Lower lobe of right lung (tissue), 2 donors: Measurements from ENCODE around the gene ZNF547. TPM values are rescaled to one million over a fixed set of nuclear protein-coding genes. Genes with fewer than 3 reads are reported as not detected.
A peak's percentile ranks its signal among the peaks of the same experiment; 100 is the strongest.

ENCODE experiments used
- ATAC-seq, 2 donors: fragments of 200-7000 bp; cut with Tn5 transposase; one replicate each; pipeline ENCODE4 v1.9.1; 2020 to 2022; ENCODE audit warnings: mild to moderate bottlenecking in 2 of 2, moderate library complexity in 2 of 2
- DNase-seq: peaks from one replicate; pipeline ENCODE4 v3.0.0-alpha.2; 2020
- H3K27ac ChIP-seq: fragments of 200-600 bp; one replicate; pipeline ENCODE4 v1.8.0; 2022
- H3K27me3 ChIP-seq: fragments of 200-600 bp; one replicate; pipeline ENCODE4 v1.8.0; 2022; ENCODE audit warnings: low read depth
- H3K36me3 ChIP-seq: fragments of 200-600 bp; one replicate; pipeline ENCODE4 v1.8.0; 2022; ENCODE audit warnings: mild to moderate bottlenecking
- H3K4me1 ChIP-seq: fragments of 200-600 bp; one replicate; pipeline ENCODE4 v1.8.0; 2022
- H3K4me3 ChIP-seq: fragments of 200-600 bp; one replicate; pipeline ENCODE4 v1.8.0; 2022; ENCODE audit warnings: mild to moderate bottlenecking
- H3K9me3 ChIP-seq: fragments of 200-600 bp; one replicate; pipeline ENCODE4 v1.8.0; 2022
- intact Hi-C: fragments of 100-400 bp; cut with DNase I; formaldehyde crosslinking; loops from one replicate; pipeline ENCODE4 v1.11.0; 2022
- total RNA-seq: library from RNA; stranded (reverse); fragmentation: NEBNext Ultra II Directional; extraction: Animal tissue kit (Norgen Biotek cat#: 25700); gene quantifications from one replicate; pipeline ENCODE4 v1.2.1, GENCODE V29; 2021
- TF ChIP-seq, protein P1 (sequence below): fragments of 200-600 bp; IDR thresholded peaks from one replicate; pipeline ENCODE4 v1.8.0; 2022; ENCODE audit warnings: antibody characterized with exemption, mild to moderate bottlenecking
- donor health status: DM: no; HTN: yes; CAD: no; lungs with severe emphysema.

ZNF547 gene
- total RNA-seq, 1 donor from 2014 or later: 3.4 TPM

DNA sequence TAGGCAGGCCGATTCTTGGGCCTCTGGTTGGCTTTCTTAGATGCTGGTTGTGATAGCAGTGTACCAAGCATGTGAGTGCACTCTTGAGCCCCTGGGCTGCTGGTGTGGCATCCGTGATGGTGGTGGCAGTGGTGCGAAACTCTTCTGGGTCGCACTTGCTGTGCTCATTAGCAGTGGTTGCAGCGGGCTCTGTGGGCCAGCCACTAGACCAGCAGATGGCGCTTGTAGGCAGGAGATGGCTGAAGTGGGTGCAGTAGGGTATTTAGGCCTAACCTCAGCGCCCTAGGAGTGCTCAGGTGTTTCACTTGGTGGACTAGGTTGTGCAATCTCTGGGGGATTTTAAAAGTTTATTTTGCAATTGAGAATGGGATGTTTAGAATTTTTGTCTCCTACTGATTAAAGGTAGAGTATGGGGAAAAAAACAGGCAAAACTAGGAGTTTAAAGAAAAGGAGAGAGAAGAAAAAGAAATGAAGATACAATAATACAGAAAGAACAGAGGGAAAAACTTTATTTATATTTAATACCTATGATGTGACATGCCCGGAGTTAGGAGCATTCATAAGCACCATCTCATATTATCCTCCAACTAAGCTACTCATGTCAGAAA lies 43.3 kb downstream of the ZNF547 start:
- peak; percentile 62 for DNase-seq
- intact Hi-C loops: no loop called here
- peaks cover 6% of the 10 kb centered on the region for H3K9me3 ChIP-seq
- H3K27ac ChIP-seq: no peak overlapping the region
- H3K36me3 ChIP-seq: no peaks in the 10 kb centered on the region
- H3K27me3 ChIP-seq: no peaks in the 10 kb centered on the region
- no peak overlapping the region for H3K4me3 ChIP-seq
- H3K4me1 ChIP-seq: peaks cover 7% of the 10 kb centered on the region
- TF ChIP-seq, protein P1, sequence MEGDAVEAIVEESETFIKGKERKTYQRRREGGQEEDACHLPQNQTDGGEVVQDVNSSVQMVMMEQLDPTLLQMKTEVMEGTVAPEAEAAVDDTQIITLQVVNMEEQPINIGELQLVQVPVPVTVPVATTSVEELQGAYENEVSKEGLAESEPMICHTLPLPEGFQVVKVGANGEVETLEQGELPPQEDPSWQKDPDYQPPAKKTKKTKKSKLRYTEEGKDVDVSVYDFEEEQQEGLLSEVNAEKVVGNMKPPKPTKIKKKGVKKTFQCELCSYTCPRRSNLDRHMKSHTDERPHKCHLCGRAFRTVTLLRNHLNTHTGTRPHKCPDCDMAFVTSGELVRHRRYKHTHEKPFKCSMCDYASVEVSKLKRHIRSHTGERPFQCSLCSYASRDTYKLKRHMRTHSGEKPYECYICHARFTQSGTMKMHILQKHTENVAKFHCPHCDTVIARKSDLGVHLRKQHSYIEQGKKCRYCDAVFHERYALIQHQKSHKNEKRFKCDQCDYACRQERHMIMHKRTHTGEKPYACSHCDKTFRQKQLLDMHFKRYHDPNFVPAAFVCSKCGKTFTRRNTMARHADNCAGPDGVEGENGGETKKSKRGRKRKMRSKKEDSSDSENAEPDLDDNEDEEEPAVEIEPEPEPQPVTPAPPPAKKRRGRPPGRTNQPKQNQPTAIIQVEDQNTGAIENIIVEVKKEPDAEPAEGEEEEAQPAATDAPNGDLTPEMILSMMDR: peak; percentile 70
- peak; percentile 67 to 79 for ATAC-seq

DNA sequence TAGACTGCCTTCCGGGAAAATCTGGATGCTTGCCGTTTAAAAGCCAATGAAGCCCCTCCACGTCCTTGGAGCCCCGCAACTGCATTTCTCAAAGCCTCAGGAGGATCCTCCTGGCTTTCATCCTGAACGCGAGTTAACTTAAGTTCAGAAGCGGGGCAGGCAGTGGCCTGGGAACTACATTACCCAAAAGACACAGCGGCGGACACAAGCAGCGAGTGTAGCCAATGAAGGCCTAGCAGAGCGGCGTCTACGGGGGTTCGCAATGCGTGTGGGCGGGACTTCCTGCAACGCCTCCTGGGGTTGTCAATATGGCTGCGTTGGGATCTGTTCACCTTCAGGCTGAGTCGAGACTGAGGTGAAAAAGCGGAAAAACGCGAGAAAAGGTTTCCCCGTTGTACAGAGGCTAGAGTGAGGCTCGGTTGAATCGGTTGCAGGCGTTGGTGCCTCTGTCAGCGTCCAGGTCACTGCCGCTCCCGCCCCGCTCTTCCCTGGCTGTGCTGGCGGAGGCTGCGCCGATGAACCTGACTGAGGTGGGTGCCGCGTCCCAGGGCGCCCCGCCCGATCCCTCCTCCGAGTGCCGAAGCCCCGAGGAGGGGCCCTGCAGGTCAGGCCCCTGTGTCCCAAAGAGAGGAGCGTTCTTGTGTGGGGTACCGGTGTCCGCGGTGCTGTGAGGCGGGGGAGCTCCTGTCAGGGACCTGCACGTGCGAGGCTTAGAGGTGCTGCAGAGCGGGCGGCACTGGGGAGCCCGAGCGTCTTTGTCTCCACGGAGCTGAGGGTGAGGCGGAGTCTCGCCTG lies 47.7 kb downstream of the ZNF547 start, which contains the start of gene ZNF17:
Gene ZNF17, plus strand, starts transcription at position 285 of the 795 bp plus-strand sequence. CDS start 2,455 bp downstream, outside the sequence.
- no peaks in the 10 kb centered on the region for H3K9me3 ChIP-seq
- peaks cover 16% of the 10 kb centered on the region for H3K4me1 ChIP-seq
- H3K27me3 ChIP-seq: no peaks in the 10 kb centered on the region
- intact Hi-C loops: no loop called here
- peak within 1 kb of the TSS; percentile 93 for H3K4me3 ChIP-seq
- peak within 1 kb of the TSS; percentile 79 for H3K27ac ChIP-seq
- TF ChIP-seq, protein P1: no peak
- H3K36me3 ChIP-seq: peaks cover 21% of the 10 kb centered on the region
- ATAC-seq: peak; percentile 100
- peak; percentile 97 for DNase-seq

DNA sequence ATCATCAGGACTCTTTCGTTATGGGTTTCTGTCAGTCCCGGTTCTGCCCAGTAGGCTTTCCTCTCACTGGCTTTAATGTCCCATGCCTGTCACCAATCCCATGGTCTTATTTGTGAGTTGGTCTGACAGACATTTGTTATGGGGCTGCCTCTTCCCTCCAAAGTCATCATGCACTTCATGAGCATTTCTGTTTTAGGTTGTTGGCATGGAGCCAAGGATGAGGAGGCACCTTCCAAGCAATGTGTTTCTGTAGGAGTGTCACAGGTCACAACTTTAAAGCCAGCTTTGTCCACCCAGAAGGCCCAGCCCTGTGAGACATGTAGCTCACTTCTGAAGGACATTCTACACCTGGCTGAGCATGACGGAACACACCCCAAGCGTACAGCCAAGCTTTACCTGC lies 56.1 kb downstream of the ZNF547 start:
- Histone ChIP-seq H3K27ac (no peak overlapping the region), H3K27me3 (no peaks in the 10 kb centered on the region), H3K36me3 (peaks cover 46% of the 10 kb centered on the region), H3K4me3 (no peak overlapping the region), H3K9me3 (peaks cover 80% of the 10 kb centered on the region), H3K4me1 (no peaks in the 10 kb centered on the region)
- DNase-seq (no peak), ATAC-seq (no peak)
- TF ChIP-seq, protein P1: no peak
- intact Hi-C loops: no loop called here

DNA sequence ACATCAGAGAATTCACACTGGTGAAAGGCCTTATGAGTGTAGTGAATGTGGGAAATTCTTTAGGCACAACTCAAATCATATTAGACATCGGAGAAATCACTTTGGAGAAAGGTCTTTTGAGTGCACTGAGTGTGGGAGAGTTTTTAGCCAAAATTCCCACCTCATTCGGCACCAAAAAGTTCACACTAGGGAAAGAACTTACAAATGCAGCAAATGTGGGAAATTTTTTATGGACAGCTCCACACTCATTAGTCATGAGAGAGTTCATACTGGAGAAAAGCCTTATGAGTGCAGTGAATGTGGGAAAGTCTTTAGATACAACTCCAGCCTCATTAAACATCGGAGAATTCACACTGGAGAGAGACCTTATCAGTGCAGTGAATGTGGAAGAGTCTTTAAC lies 57.7 kb downstream of the ZNF547 start:
- TF ChIP-seq, protein P1: no peak
- Histone ChIP-seq H3K4me1 (no peaks in the 10 kb centered on the region), H3K27ac (no peak overlapping the region), H3K36me3 (peaks cover 34% of the 10 kb centered on the region), H3K4me3 (no peak overlapping the region), H3K9me3 (peaks cover 89% of the 10 kb centered on the region), H3K27me3 (no peaks in the 10 kb centered on the region)
- intact Hi-C loops: no loop called here
- ATAC-seq: no peak
- DNase-seq: no peak

Other genes with a start within 250 kb of the ZNF547 start
- gene USP29, start 243.6 kb upstream of the ZNF547 start, total RNA-seq: not detected
- not detected for gene ZIM3, start 218.3 kb upstream of the ZNF547 start, total RNA-seq
- gene DUXA, start 196.1 kb upstream of the ZNF547 start, total RNA-seq: not detected
- gene ZNF264, start 172.1 kb upstream of the ZNF547 start, total RNA-seq: 41.9 TPM
- gene AURKC, start 132.5 kb upstream of the ZNF547 start, total RNA-seq: 1.7 TPM
- gene ZNF805, start 122.9 kb upstream of the ZNF547 start, total RNA-seq: 13.6 TPM
- gene ZNF460, start 83.1 kb upstream of the ZNF547 start, total RNA-seq: 51.4 TPM
- 5.3 TPM for gene ZNF543, start 43.1 kb upstream of the ZNF547 start, total RNA-seq
- gene ZNF304, start 12.3 kb upstream of the ZNF547 start, total RNA-seq: 7.4 TPM
- gene TRAPPC2B, start within 50 bp of the ZNF547 start, total RNA-seq: 6.9 TPM
- 19.6 TPM for gene ZNF548, start 26.3 kb downstream of the ZNF547 start, total RNA-seq
- 12.6 TPM for gene ZNF17, start 47.6 kb downstream of the ZNF547 start, total RNA-seq
- 6.7 TPM for gene ZNF749, start 71.8 kb downstream of the ZNF547 start, total RNA-seq
- 0.71 TPM for gene VN1R1, start 93.6 kb downstream of the ZNF547 start, total RNA-seq
- gene ZNF772, start 114.0 kb downstream of the ZNF547 start, total RNA-seq: 10.0 TPM
- 12.9 TPM for gene ZNF419, start 124.2 kb downstream of the ZNF547 start, total RNA-seq
- 8.4 TPM for gene ZNF773, start 136.4 kb downstream of the ZNF547 start, total RNA-seq
- gene ZNF549, start 163.8 kb downstream of the ZNF547 start, total RNA-seq: 6.0 TPM
- gene ZNF550, start 196.3 kb downstream of the ZNF547 start, total RNA-seq: 8.8 TPM
- 5.4 TPM for gene ZNF416, start 215.4 kb downstream of the ZNF547 start, total RNA-seq
- 2.9 TPM for gene ZIK1, start 220.6 kb downstream of the ZNF547 start, total RNA-seq
- gene ZNF530, start 236.3 kb downstream of the ZNF547 start, total RNA-seq: 2.0 TPM